ENCODE measurements around the gene TMED10.

DNA sequence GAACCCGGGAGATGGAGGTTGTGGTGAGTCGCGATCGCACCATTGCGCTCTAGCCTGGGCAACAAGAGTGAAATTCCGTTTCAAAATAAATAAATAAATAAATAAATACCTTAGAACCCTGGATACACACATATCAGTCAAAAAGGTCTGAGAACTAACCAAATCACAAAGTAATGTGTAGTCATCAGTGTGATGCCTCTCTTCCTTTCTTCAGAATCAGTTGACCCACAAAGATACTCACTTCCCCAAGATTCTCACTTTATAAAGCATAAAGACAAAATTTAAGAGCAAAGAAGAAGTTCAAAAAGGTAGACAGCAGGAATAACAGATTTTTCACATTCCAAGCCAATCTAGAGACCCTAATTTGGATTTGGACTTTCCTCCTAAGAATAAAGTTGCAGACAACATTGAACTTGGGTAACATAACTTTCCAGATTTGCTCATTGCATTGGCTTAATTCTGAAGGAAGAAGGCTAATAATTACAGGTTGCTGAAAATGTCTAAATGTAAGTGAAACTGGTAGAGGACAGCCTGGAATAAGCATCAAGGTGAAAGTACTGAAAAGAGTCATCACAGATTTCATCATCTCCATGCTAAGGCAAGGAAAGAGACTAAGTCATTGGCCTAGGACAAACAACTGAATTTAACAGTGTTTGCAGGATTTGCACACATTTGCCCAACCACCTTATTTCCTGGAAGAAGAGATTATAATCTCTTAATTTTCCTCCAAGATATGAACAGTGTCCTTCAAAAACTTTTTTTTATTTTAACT is 17.4 kb downstream of the TMED10 start:
- TF ChIP-seq, protein P1, sequence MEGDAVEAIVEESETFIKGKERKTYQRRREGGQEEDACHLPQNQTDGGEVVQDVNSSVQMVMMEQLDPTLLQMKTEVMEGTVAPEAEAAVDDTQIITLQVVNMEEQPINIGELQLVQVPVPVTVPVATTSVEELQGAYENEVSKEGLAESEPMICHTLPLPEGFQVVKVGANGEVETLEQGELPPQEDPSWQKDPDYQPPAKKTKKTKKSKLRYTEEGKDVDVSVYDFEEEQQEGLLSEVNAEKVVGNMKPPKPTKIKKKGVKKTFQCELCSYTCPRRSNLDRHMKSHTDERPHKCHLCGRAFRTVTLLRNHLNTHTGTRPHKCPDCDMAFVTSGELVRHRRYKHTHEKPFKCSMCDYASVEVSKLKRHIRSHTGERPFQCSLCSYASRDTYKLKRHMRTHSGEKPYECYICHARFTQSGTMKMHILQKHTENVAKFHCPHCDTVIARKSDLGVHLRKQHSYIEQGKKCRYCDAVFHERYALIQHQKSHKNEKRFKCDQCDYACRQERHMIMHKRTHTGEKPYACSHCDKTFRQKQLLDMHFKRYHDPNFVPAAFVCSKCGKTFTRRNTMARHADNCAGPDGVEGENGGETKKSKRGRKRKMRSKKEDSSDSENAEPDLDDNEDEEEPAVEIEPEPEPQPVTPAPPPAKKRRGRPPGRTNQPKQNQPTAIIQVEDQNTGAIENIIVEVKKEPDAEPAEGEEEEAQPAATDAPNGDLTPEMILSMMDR (conservative IDR thresholded peaks at IDR 0.05): no peak
- TF ChIP-seq ZFX (IDR thresholded peaks at IDR 0.05): no peak
